MM.1S (cell line): ENCODE measurements around the gene PSORS1C1.

ENCODE experiments used
- DNase-seq: peaks from one replicate; pipeline ENCODE4 v3.0.0-alpha.2; 2015
- H2AFZ ChIP-seq: fragments of 300-600 bp; sonication (generic); 2 replicates; pipeline ENCODE4 v1.6.0; 2016; ENCODE audit warnings: antibody characterized with exemption, low read length
- H3F3A ChIP-seq: fragments of 300-600 bp; sonication (generic); 2 replicates; pipeline ENCODE4 v1.6.1; 2016; ENCODE audit warnings: mild to moderate bottlenecking, antibody characterized with exemption, low read length, moderate library complexity, mixed read lengths; ENCODE audit not compliant: insufficient read depth
- H3K27ac ChIP-seq: fragments of 300-600 bp; sonication (generic); 2 replicates; pipeline ENCODE4 v1.5.1; 2016; ENCODE audit warnings: mild to moderate bottlenecking, low read length
- H3K27me3 ChIP-seq: fragments of 300-600 bp; sonication (generic); replicated peaks from 2 replicates; pipeline ENCODE4 v1.6.0; 2016; ENCODE audit warnings: low read length; ENCODE audit not compliant: insufficient read depth
- H3K36me3 ChIP-seq: fragments of 300-600 bp; sonication (generic); replicated peaks from 2 replicates; pipeline ENCODE4 v1.6.1; 2016; ENCODE audit warnings: mild to moderate bottlenecking, low read length, mixed read lengths; ENCODE audit not compliant: insufficient read depth
- H3K4me1 ChIP-seq: fragments of 300-600 bp; sonication (generic); 2 replicates; pipeline ENCODE4 v1.6.1; 2016; ENCODE audit warnings: low read length, mixed read lengths
- H3K4me2 ChIP-seq: fragments of 300-600 bp; sonication (generic); 2 replicates; pipeline ENCODE4 v1.6.0; 2016; ENCODE audit warnings: low read depth, low read length
- H3K4me3 ChIP-seq: fragments of 300-600 bp; sonication (generic); 2 replicates; pipeline ENCODE4 v1.5.1; 2016; ENCODE audit warnings: low read length, mixed read lengths
- H3K79me2 ChIP-seq: fragments of 300-600 bp; sonication (generic); 2 replicates; pipeline ENCODE4 v1.6.1; 2016; ENCODE audit warnings: mixed run types, low read length, mixed read lengths
- H3K9ac ChIP-seq: fragments of 300-600 bp; sonication (generic); 2 replicates; pipeline ENCODE4 v1.6.1; 2016; ENCODE audit warnings: low read length, mixed read lengths
- H3K9me2 ChIP-seq: fragments of 300-600 bp; sonication (generic); replicated peaks from 2 replicates; pipeline ENCODE4 v1.6.1; 2016; ENCODE audit warnings: mild to moderate bottlenecking, low read length, mixed read lengths; ENCODE audit not compliant: insufficient read depth
- H3K9me3 ChIP-seq: fragments of 300-600 bp; sonication (generic); replicated peaks from 2 replicates; pipeline ENCODE4 v1.6.1; 2016; ENCODE audit warnings: mild to moderate bottlenecking, low read length, mixed read lengths; ENCODE audit not compliant: insufficient read depth
- H4K20me1 ChIP-seq: fragments of 300-600 bp; sonication (generic); 2 replicates; pipeline ENCODE4 v1.6.1; 2016; ENCODE audit warnings: mild to moderate bottlenecking, low read length, moderate library complexity, mixed read lengths; ENCODE audit not compliant: insufficient read depth
- CTCF ChIP-seq: fragments of 300-600 bp; sonication (generic); IDR thresholded peaks from 2 replicates; pipeline ENCODE4 v1.5.1; 2016; ENCODE audit warnings: antibody characterized with exemption, low read length, mixed read lengths
- EZH2 ChIP-seq: fragments of 300-600 bp; sonication (generic); optimal IDR thresholded peaks from 2 replicates; pipeline ENCODE3; 2017; ENCODE audit warnings: low read depth, mild to moderate bottlenecking, antibody characterized with exemption, low read length, mixed read lengths
- EZH2phosphoT487 ChIP-seq: fragments of 300-600 bp; sonication (generic); IDR thresholded peaks from 2 replicates; pipeline ENCODE4 v1.6.1; 2018; ENCODE audit warnings: antibody characterized with exemption, low read length

The PSORS1C1 gene

GRCh38 chr6:31081872-31082271, 32.7 kb upstream of the PSORS1C1 start:
- Histone ChIP-seq H3K36me3 (no peaks in the 10 kb centered on the region), H4K20me1 (no peaks in the 10 kb centered on the region), H3K27me3 (no peaks in the 10 kb centered on the region), H3K9me2 (no peaks in the 10 kb centered on the region), H3K4me2 (no peak overlapping the region), H3K4me3 (no peak overlapping the region), H2AFZ (no peak overlapping the region), H3K9me3 (no peaks in the 10 kb centered on the region), H3K4me1 (no peaks in the 10 kb centered on the region), H3K9ac (no peak overlapping the region), H3K27ac (no peak overlapping the region), H3F3A (no peaks in the 10 kb centered on the region), H3K79me2 (no peaks in the 10 kb centered on the region)
- TF ChIP-seq CTCF (no peak), EZH2phosphoT487 (no peak), EZH2 (no peak)
- no peak for DNase-seq

GRCh38 chr6:31083742-31084354, 30.8 kb upstream of the PSORS1C1 start:
- no peak overlapping the region for H3K9ac ChIP-seq
- no peak for DNase-seq
- H3K4me2 ChIP-seq: no peak overlapping the region
- H3K27ac ChIP-seq: no peak overlapping the region
- no peaks in the 10 kb centered on the region for H3K9me2 ChIP-seq
- no peaks in the 10 kb centered on the region for H3K36me3 ChIP-seq
- no peaks in the 10 kb centered on the region for H3F3A ChIP-seq
- no peaks in the 10 kb centered on the region for H3K9me3 ChIP-seq
- 0 out of 2 replicates have a peak overlapping the region, but pooled peaks have one; percentile 15 for H2AFZ ChIP-seq
- no peaks in the 10 kb centered on the region for H4K20me1 ChIP-seq
- H3K27me3 ChIP-seq: no peaks in the 10 kb centered on the region
- TF ChIP-seq EZH2: no peak
- no peak for TF ChIP-seq EZH2phosphoT487
- peak; percentile 43 for TF ChIP-seq CTCF
- no peaks in the 10 kb centered on the region for H3K4me1 ChIP-seq
- H3K79me2 ChIP-seq: no peaks in the 10 kb centered on the region
- no peak overlapping the region for H3K4me3 ChIP-seq

- no peaks in the 10 kb centered on the region for H3K36me3 ChIP-seq
- H3K27me3 ChIP-seq: no peaks in the 10 kb centered on the region
- no peak overlapping the region for H3K4me3 ChIP-seq
- H3K79me2 ChIP-seq: no peaks in the 10 kb centered on the region
- no peaks in the 10 kb centered on the region for H3K4me1 ChIP-seq
- no peak overlapping the region for H2AFZ ChIP-seq
- no peak overlapping the region for H3K27ac ChIP-seq
- H3K4me2 ChIP-seq: no peak overlapping the region
- no peaks in the 10 kb centered on the region for H3K9me3 ChIP-seq
- no peaks in the 10 kb centered on the region for H3K9me2 ChIP-seq
- TF ChIP-seq EZH2phosphoT487 (no peak), CTCF (no peak), EZH2 (no peak)
- H4K20me1 ChIP-seq: no peaks in the 10 kb centered on the region
- no peak for DNase-seq
- no peaks in the 10 kb centered on the region for H3F3A ChIP-seq
- H3K9ac ChIP-seq: no peak overlapping the region
Measured at GRCh38 chr6:31086788-31087440, 27.7 kb upstream of the PSORS1C1 start.
